RKO (cell line): ENCODE measurements around the gene NUDT16L1.
A peak's percentile ranks its signal among the peaks of the same experiment; 100 is the strongest.

Experiments used
- DNase-seq: peaks from one replicate; pipeline ENCODE4 v3.0.0-alpha.2; 2016; ENCODE audit warnings: low spot score

The NUDT16L1 gene

GRCh38 chr16:4693296-4693955 is at the start of gene NUDT16L1:
Gene NUDT16L1 (plus strand): TSS chr16:4693562. CDS start chr16:4693727, 165 bp downstream.
- peak; percentile 93 for DNase-seq

DNA sequence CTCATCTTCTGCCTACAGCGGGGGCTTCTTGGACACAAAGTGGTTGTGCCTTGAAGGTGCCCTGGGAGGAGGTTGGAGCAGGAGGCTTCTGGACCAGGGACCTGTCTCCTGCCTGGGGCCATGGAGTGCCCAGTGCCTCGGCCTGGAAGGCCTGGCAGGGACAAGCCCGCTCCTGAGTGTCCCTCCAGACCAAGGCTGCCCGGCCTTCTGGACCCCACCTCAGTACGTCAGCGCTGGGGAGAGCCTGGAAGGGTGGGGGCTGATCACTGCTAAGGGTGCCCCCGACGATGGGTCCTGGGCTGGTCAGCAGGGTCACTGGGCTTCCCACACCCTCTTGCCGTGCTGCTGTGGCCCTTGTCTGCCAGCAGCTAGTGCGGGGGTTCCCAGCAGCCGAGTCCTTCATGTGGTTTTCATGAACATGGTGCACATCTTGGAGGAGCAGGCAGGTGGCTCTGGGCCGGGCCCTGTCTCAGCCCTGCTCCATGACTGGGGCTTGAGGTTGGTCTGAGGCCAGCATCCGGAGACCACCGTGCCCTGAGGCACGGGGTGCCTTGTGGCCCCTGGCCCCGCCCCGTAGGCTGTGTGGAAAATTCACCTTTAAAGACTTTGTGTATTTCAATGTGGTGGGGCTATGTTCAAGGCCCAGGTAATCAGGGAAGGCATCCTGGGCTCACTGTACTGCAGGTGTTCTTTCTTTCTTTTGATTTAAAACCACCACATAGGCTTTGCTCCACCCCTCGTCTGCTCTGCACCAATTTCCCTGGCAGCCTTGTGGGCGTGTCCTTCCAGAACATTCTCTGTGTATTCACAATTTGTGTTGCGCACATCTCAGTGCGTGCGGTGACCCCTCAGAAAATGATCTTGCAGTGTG is 46.4 kb upstream of the NUDT16L1 start:
- no peak for DNase-seq

DNA sequence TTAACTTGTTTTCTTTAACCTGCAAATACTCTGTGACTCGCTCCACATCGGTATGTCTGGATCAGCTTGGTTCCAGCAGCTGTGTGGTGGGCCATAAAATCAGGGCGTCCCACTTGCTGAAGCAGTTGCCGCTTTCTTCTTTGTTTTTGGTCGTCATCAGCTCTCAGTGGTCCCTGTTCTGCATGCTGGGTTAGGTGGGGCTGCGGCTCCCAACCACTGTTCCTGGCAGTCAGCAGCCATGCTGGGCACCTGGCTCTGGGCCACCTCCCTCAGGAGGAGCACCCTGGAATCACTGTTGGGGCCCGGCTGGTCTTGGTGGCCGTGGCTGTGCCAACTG is 45.8 kb upstream of the NUDT16L1 start:
- no peak for DNase-seq

GRCh38 chr16:4648917-4649316 is 44.4 kb upstream of the NUDT16L1 start:
- no peak for DNase-seq

DNA sequence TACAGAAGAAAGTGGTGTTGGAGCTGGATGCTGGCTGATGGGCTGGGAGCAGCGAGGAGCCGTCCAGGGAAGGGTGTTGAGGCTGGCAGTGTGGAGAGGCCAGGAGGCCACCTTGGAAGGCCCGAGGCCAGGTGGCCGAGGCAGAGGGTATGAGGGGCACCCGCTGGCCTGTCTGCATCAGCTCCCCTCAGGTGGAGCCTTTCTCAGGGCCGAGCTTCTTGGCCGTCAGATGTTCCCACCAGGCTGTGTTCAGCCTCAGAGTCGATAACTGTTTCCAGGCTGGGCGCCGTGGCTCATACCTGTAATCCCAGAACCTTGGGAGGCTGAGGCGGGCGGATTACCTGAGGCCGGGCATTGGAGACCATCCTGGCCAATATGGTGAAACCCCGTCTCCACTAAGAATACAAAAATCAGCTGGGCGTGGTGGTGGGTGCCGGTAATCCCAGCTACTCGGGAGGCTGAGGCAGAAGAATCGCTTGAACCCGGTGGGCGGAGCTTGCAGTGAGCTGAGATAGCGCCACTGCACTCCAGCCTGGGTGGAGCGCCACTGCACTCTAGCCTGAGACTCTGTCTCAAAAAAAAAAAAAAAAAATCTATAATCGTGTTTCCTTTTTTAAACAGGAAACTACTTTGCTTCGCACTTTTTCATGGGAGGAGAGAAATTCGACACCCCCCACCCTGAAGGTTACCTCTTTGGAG is 43.5 kb upstream of the NUDT16L1 start:
- no peak for DNase-seq

- DNase-seq: peak; percentile 54
Measured at GRCh38 chr16:4650443-4651074, 42.8 kb upstream of the NUDT16L1 start.

DNA sequence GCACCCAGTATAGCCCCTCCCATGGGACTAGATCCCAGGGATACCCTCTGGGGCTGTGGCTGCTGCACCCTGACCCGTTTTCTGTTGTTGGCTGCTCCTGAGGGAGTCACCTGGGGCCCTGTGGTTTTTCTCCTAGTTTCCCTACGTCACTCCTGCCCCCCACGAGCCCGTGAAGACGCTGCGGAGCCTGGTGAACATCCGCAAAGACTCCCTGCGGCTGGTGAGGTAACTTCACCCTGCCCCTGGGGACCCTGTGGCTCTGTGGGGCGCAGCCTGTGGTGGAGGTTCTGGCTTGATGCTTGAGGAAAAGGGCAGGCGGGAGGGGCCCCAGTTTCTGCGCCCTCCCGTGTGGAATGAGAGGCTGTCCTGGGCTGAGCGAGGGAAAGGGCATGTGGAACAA is 41.5 kb upstream of the NUDT16L1 start:
- no peak for DNase-seq

GRCh38 chr16:4652561-4652960 is 40.8 kb upstream of the NUDT16L1 start:
- DNase-seq: no peak

DNA sequence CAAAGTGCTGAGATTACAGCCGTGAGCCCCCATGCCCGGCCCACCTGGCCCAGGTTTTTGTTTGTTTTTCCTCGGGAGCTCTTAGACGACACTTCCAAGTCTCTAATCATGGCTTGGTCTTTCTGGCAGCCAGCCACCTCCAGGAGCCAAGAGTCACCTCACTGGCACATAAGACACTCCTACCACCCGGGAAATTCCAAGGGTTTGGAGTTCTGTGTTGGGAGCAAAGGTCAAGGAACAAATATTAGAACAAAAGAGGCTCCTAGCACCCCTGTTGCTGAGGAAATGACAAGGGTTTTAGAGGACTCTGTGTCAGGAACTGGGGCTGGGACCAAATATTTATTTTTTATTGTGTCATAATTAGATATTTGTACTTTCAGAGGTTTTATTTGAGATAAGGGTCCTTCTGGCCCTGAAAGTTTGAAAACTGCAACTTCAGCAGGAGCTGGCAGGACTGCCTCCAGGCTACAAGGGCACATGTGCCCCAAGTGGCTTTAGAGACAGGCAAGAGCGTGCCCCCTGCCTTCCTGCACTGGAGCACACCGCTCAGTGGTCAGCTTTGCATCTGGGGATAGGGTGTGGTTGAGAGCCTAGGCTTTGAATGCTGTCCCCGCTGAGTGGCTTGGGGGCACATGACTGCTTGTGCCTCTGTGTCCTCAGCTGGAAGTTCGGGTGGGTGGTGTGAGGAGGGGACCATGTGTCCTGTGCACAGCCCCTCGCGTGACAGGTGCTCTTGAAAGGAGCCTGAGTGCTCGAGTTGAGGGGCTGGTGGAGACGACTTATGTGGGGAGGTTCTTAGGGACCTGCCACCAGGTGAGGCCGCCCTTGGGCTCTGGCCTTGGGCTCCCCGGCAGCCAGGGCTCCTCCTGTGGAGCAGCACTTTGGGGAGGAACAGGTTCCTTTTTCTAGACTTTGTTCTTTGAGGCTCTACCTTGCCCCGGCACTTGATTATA is 39.1 kb upstream of the NUDT16L1 start:
- no peak for DNase-seq

DNA sequence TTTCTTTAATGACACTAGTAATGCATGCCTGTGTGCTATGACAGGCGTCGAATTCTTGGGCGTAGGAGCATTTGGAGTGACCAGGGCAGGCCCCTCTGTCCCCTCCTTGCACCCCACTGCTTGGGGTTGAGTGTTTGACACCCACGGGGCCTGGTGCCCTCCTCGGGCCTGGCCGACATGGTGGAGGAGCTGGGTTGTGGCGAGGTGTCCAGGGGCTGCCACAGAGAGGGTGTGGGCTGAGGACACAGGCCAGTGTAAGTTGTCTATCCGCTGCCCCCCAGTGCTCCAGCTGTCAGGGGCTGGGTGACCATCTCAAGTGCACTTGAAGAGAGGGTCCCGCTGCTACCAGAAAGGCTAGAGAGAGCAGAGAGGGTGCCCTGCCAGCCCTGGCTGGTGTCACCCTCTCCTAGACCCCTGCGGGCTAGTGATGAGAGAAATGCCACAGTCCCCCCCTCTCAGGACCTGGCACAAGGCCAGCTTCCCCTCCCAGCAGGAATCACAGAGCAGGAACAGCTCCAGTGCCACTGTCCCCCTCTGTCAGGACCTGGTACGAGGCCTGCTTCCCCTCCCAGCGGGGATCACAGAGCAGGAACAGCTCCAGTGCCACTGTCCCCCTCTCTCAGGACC is 38.3 kb upstream of the NUDT16L1 start:
- DNase-seq: no peak

GRCh38 chr16:4655801-4656200 is 37.6 kb upstream of the NUDT16L1 start:
- DNase-seq: no peak

GRCh38 chr16:4656221-4656620 is 37.1 kb upstream of the NUDT16L1 start:
- no peak for DNase-seq

GRCh38 chr16:4656695-4657686 is 36.4 kb upstream of the NUDT16L1 start:
- DNase-seq: no peak

DNA sequence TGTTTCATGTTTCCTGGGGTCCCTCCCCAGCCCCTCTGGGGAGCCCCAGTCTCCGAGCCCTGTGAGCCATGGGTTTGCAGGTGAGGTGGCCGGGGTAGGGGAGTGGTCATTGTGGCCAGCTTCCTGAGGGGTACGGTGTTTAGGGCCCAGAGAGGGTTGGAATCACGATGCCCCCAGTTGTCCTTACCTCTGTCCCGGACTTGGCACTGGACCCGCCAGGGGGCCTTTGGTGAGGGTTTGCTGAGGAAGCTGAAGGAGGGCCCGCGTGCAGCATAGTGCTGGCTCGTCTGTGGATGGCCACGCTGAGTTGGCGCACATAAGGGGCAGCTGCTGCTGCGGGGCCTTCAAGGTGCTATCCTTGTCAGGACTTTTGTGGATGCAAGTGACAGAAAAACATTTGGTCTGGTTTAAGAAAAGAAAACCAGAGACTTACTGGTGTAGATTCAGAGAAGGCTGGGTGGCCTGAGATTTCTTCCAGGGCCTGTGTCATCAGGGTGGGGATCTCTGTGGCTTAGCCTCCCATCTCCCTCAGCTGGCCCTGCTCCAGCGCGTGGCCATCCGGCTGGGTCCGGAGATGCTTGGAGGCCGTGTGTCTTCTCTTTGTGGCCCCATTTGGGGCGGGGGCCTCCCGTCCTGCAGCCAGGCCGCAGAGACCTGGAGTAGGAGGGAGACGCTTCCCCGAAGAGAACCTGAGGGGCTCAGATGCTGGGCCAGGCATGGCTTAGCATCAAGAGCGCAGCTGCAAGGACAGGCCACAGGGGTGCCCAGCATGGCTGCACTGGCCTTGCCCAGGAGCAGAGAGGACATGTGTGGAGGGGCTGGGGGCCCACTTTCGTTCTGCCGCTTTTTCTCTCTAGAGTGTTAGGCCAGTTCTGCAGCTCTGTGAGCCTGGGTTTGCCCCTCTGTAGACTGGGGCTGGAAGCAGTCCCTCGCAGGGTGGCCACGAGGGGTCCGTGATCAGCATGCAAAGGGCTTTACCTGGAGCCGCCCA is 33.7 kb upstream of the NUDT16L1 start:
- no peak for DNase-seq

DNA sequence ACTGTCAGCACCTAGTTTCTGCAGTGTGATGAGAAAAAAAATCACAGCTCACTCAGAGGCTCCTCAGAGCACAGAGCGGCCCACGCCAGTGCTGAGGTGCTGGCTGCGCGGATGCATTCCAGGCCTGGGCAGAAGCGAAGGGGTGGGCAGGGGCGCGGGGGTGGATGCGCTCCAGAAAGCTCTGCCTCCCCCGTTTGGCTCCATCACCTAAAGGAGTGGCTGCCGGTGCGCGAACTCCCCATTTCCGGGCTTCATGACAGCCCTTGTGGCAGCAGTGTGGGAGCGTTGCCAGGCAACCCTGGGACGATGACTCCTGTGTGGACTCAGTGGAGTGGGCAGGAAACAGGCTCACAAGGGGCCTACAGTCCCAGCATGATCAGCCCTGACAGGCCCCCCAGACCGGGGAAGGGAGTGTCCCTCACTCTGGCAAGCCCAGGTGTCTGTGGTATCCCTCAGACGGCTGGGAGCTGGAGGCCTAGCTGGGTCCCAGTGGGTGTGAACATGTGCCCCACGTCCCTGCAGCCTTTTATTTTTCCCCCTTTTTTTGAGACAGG is 32.8 kb upstream of the NUDT16L1 start:
- DNase-seq: peak; percentile 6

- no peak for DNase-seq
Measured at GRCh38 chr16:4661661-4662060, 31.7 kb upstream of the NUDT16L1 start.

GRCh38 chr16:4663465-4663776 is 29.9 kb upstream of the NUDT16L1 start:
- no peak for DNase-seq

- DNase-seq: no peak
Measured at GRCh38 chr16:4663777-4664465, 29.4 kb upstream of the NUDT16L1 start.
